ENCODE data around the gene FAM181B.
A peak's percentile ranks its signal among the peaks of the same experiment; 100 is the strongest.

FAM181B gene

DNA sequence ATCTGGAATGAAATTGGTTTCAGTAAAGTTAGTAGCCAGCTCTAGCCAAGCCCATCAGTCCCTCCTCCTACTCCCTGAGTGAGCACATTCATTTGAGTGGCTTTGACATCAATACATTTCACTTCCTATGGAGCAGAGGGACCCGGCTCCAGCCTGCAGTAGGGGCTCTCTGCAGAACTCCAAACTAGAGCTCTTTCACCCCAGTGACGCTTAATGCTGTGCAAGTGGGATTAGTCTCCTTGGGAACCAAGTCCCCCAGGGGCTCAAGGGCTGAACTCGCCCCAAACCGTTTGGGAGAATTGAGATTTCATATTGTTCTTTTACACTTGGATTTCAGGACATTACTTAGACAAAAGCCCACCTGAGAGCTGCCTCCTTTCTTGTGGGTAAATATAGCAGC lies 4.4 kb upstream of the FAM181B start:
- no peak for TF ChIP-seq Cebpa-rat (IDR thresholded peaks at IDR 0.05)
- no peak overlapping the region for H3K9ac ChIP-seq
- no peak overlapping the region for H3K27ac ChIP-seq
- no peaks in the 10 kb centered on the region; a peak in 1 of 20 replicates for H3K4me1 ChIP-seq
- no peak overlapping the region for H3K4me3 ChIP-seq
- no peaks in the 10 kb centered on the region for H4K20me1 ChIP-seq
- no peaks in the 10 kb centered on the region for H3K36me3 ChIP-seq
- no peak overlapping the region for H3K4me2 ChIP-seq
- no peaks in the 10 kb centered on the region for H3K9me3 ChIP-seq (replicated peaks in 1 of 11)
- H3K27me3 ChIP-seq = peaks cover 8 to 20% (median 12%) of the 10 kb centered on the region in 11 experiments

DNA sequence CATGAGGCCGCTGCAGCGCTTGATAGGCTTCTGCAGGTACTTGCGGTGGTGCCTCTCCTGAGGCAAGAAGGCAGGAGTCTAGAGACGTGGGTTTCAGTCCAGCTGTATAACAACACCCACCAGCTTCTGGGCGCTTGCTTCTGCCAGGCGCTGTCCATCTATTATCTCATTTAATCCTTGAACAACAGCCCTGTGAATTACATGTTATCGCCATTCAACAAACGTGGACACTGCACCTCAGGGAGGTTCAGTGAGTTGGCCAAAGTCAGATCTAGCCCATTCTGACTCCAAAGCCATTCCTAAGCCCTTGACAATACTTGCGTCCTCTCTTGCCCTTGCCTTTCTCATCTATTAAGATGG lies 436 bp upstream of the FAM181B start:
- Histone ChIP-seq H3K4me3 (peak overlapping the region in 9 of 10 experiments; percentile 64 to 77 (median 70); a peak in 18 of 20 replicates), H3K27ac (no peak overlapping the region), H3K4me2 (peak overlapping the region; percentile 86 to 99 (median 95)), H3K27me3 (peaks cover 44 to 57% (median 52%) of the 10 kb centered on the region in 11 experiments), H3K36me3 (no peaks in the 10 kb centered on the region), H3K4me1 (peaks cover 0 to 8% (median 5%) of the 10 kb centered on the region in 10 experiments; a peak in 12 of 20 replicates), H3K9me3 (replicated peaks in 1 of 11) (no peaks in the 10 kb centered on the region), H3K9ac (peak overlapping the region in 6 of 11 experiments; percentile 56 to 77 (median 70); a peak in 8 of 22 replicates), H4K20me1 (peaks cover 0 to 9% (median 0%) of the 10 kb centered on the region in 11 experiments; a peak in 2 of 22 replicates)
- no peak for TF ChIP-seq Cebpa-rat (IDR thresholded peaks at IDR 0.05)

DNA sequence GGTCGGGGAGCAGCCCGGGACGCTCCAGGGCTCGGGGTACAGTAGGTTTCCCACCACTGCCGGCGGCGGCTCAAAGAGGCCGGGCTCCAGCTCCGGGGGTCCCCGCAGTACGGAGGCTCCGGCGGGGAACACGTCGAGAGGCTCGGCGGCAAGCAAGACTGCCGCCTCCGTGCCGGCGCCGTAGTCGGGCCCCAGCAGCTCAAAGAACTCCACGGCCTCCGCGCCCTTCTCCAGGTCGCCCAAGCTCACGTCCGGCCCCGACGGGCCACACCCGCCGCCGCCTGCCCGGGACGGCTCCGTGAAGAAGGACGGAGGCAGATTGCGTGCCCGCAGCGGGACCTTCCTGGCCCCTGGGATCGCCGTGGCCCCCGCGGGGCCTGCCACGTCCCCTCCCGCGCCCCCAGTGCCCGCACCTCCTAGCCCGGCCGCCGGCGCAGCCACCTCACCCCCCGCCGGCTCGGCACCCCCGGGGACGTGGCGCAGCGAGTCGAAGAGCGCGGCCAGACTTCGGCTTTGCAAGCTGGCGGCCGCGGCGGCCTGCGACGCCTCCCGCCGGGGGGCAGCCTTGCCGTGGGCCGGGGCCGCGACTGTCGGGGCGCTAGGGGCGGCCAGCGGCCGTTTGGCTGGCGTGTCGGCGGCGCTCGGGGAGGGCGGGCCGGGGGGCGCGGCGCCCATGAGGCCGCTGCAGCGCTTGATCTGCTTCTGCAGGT lies 775 bp downstream of the FAM181B start:
- peak overlapping the region; percentile 64 to 77 (median 71) for H3K4me3 ChIP-seq
- H4K20me1 ChIP-seq = peaks cover 0 to 9% (median 0%) of the 10 kb centered on the region in 11 experiments; a peak in 2 of 22 replicates
- H3K4me2 ChIP-seq = peak overlapping the region; percentile 86 to 99 (median 95)
- peak overlapping the region; percentile 48 to 77 (median 68); a peak in 21 of 22 replicates for H3K9ac ChIP-seq
- H3K4me1 ChIP-seq = peaks cover 0 to 8% (median 5%) of the 10 kb centered on the region in 10 experiments; a peak in 12 of 20 replicates
- no peaks in the 10 kb centered on the region for H3K9me3 ChIP-seq (replicated peaks in 1 of 11)
- peaks cover 44 to 57% (median 52%) of the 10 kb centered on the region in 11 experiments for H3K27me3 ChIP-seq
- TF ChIP-seq Cebpa-rat (IDR thresholded peaks at IDR 0.05) = no peak
- no peak overlapping the region for H3K27ac ChIP-seq
- H3K36me3 ChIP-seq = no peaks in the 10 kb centered on the region

DNA sequence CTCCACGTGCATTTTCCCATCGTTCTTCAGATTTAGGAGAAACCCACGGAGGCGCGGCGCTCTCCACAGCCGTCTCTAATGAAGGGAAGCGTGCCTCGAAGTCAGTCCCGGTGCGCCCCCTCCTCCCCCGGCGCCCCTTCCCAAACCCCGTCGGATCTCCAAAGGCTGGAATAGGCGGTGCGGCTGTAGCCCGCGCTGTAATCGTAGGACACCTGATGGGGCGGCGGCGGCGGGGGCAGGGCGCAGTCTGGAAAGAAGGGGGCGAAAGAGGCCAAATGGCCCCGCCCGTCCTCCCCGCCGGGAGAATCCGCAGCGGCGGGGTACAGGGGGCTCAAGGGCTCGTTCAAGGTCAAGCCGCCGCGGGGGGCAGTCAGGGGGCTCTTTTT lies 1.3 kb downstream of the FAM181B start:
- peak overlapping the region; percentile 86 to 99 (median 95) for H3K4me2 ChIP-seq
- peak overlapping the region in 2 of 11 experiments; percentile 74 to 77; a peak in 4 of 22 replicates for H3K9ac ChIP-seq
- H3K36me3 ChIP-seq = no peaks in the 10 kb centered on the region
- no peak overlapping the region for H3K27ac ChIP-seq
- peak overlapping the region; percentile 64 to 77 (median 71) for H3K4me3 ChIP-seq
- no peaks in the 10 kb centered on the region for H3K9me3 ChIP-seq (replicated peaks in 1 of 11)
- H4K20me1 ChIP-seq = peaks cover 0 to 9% (median 0%) of the 10 kb centered on the region in 11 experiments; a peak in 2 of 22 replicates
- H3K27me3 ChIP-seq = peaks cover 44 to 57% (median 52%) of the 10 kb centered on the region in 11 experiments
- peaks cover 0 to 8% (median 5%) of the 10 kb centered on the region in 10 experiments; a peak in 12 of 20 replicates for H3K4me1 ChIP-seq
- no peak for TF ChIP-seq Cebpa-rat (IDR thresholded peaks at IDR 0.05)

DNA sequence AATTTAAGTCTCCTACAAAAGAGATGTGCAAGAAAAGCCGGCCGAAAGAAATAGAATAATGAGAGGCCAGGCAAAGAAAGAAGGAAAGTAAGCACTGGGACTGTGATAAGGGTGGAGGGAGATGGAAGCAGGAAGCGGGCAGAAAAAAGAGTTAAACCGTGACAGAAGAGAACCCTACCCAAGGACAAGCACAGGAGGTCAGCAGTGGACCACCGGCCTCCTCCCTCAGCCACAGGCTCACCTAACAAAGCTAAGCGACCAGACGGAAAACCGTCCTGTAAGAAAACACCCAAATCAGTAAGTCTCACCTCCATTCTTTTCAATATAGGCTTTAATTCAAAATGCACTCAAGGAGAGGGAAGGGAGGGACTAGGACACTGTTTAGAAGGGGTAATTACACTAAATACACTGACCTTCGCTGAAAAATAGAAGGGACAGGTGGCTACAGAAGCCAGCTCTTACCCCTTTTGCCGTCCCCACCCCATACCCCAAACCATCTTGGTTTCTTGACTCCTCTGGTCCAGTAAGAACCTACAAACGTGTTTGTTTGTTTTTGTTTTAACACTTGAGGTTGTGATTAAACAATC lies 1.9 kb downstream of the FAM181B start:
- H3K36me3 ChIP-seq = no peaks in the 10 kb centered on the region
- TF ChIP-seq Cebpa-rat (IDR thresholded peaks at IDR 0.05) = no peak
- no peak overlapping the region for H3K4me2 ChIP-seq
- peaks cover 44 to 57% (median 52%) of the 10 kb centered on the region in 11 experiments for H3K27me3 ChIP-seq
- no peak overlapping the region for H3K9ac ChIP-seq
- no peak overlapping the region; a peak in 1 of 20 replicates for H3K4me3 ChIP-seq
- peaks cover 0 to 9% (median 0%) of the 10 kb centered on the region in 11 experiments; a peak in 2 of 22 replicates for H4K20me1 ChIP-seq
- no peaks in the 10 kb centered on the region for H3K9me3 ChIP-seq (replicated peaks in 1 of 11)
- peaks cover 0 to 8% (median 5%) of the 10 kb centered on the region in 10 experiments; a peak in 12 of 20 replicates for H3K4me1 ChIP-seq
- H3K27ac ChIP-seq = no peak overlapping the region

DNA sequence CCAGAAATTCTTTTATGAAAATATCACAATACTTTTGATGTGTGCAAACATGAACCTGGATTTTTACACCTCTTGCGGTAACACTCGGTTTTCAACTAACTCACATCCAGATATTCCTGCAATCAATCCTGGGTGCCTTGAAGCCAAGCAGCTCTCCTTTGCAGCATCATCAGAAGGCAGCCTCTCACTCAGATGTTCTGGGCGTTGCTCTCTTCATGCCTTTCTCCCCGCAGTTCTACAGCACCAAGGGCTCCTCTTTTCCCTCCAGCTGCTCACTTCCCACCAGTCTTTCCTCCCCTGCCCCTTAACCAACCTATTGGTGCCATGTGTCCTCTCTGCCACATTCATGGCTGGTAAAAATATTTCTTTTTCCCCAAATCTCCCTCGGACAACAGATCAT lies 2.9 kb downstream of the FAM181B start:
- peaks cover 0 to 9% (median 0%) of the 10 kb centered on the region in 11 experiments; a peak in 2 of 22 replicates for H4K20me1 ChIP-seq
- no peaks in the 10 kb centered on the region for H3K36me3 ChIP-seq
- H3K9me3 ChIP-seq (replicated peaks in 1 of 11) = no peaks in the 10 kb centered on the region
- H3K9ac ChIP-seq = no peak overlapping the region
- no peak overlapping the region for H3K4me2 ChIP-seq
- H3K4me3 ChIP-seq = no peak overlapping the region
- TF ChIP-seq Cebpa-rat (IDR thresholded peaks at IDR 0.05) = no peak
- H3K4me1 ChIP-seq = peaks cover 0 to 8% (median 5%) of the 10 kb centered on the region in 10 experiments; a peak in 12 of 20 replicates
- no peak overlapping the region for H3K27ac ChIP-seq
- H3K27me3 ChIP-seq = peaks cover 44 to 57% (median 52%) of the 10 kb centered on the region in 11 experiments

DNA sequence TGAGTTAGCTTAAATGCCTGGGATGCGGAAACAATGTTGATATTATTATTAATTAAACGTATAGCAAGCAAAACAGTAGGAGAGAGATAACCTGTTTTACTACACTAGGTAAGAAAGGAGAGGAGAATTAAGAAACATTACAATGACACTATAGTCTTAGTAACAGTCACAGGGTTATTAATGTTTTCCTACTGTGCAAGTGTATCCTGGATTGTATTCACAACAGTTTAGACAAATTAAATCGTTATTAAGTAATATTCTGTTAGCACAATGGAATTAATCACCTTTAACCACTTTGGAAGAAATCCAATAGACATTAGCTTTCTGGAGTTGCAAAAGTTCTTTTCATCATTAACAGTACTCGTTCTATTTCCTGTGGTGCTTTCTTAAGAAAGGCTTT lies 3.4 kb downstream of the FAM181B start:
- H3K9ac ChIP-seq = no peak overlapping the region
- H3K4me3 ChIP-seq = no peak overlapping the region
- H3K27ac ChIP-seq = no peak overlapping the region
- no peaks in the 10 kb centered on the region for H3K36me3 ChIP-seq
- peaks cover 44 to 57% (median 52%) of the 10 kb centered on the region in 11 experiments for H3K27me3 ChIP-seq
- no peak for TF ChIP-seq Cebpa-rat (IDR thresholded peaks at IDR 0.05)
- H3K9me3 ChIP-seq (replicated peaks in 1 of 11) = no peaks in the 10 kb centered on the region
- peaks cover 0 to 8% (median 5%) of the 10 kb centered on the region in 10 experiments; a peak in 12 of 20 replicates for H3K4me1 ChIP-seq
- peaks cover 0 to 9% (median 0%) of the 10 kb centered on the region in 11 experiments; a peak in 2 of 22 replicates for H4K20me1 ChIP-seq
- H3K4me2 ChIP-seq = no peak overlapping the region

DNA sequence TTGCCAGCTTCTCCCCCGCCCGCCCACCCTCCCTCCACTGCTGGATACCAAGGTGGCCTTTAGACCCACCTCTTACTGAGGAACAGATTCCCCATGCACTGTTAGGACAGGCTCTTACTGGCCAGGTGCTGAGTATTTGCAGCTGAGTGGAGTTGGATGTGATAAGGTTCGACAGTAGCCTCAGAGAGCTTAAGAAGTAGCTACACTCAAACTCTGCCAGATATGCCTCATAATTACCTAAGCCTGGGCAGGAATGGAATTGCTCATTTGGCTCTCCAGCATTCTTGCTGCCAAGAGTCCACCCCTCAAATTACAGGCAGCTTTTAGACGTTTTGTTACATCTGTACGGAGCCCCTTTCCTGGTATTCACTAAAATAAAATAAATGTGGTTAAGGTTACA lies 9.6 kb downstream of the FAM181B start:
- no peak overlapping the region for H3K4me2 ChIP-seq
- H3K27ac ChIP-seq = no peak overlapping the region
- no peak overlapping the region for H3K4me3 ChIP-seq
- TF ChIP-seq Cebpa-rat (IDR thresholded peaks at IDR 0.05) = no peak
- H3K4me1 ChIP-seq = peaks cover 0 to 7% (median 1%) of the 10 kb centered on the region in 10 experiments; a peak in 4 of 20 replicates
- H3K36me3 ChIP-seq = no peaks in the 10 kb centered on the region
- H3K27me3 ChIP-seq = no peaks in the 10 kb centered on the region; a peak in 2 of 22 replicates
- H3K9me3 ChIP-seq (replicated peaks in 1 of 11) = no peaks in the 10 kb centered on the region
- H4K20me1 ChIP-seq = no peaks in the 10 kb centered on the region
- H3K9ac ChIP-seq = no peak overlapping the region

DNA sequence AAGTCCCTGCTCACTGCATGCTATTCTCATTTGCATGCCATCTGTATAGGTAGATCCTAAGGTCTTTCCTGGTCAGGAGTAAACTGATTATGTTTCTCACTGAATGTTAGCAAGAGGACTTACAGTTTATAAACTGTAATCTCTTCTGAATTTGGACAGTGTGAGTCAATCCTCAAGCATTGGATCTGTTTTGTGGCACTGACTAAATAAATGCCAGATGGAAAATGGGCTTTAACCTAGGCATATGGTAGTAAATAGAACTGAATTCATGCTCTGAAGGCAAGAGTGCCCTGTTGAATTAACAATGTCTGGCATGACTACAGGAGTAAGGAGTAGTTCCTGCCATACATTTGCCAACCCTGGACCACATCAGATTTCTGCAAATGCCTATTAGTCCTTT lies 11.4 kb downstream of the FAM181B start:
- Histone ChIP-seq H3K27ac (no peak overlapping the region), H3K4me3 (no peak overlapping the region), H3K9me3 (replicated peaks in 1 of 11) (no peaks in the 10 kb centered on the region), H3K9ac (no peak overlapping the region), H3K4me2 (no peak overlapping the region), H3K36me3 (no peaks in the 10 kb centered on the region), H3K27me3 (no peaks in the 10 kb centered on the region), H4K20me1 (no peaks in the 10 kb centered on the region), H3K4me1 (peaks cover 0 to 7% (median 1%) of the 10 kb centered on the region in 10 experiments; a peak in 5 of 20 replicates)
- TF ChIP-seq Cebpa-rat (IDR thresholded peaks at IDR 0.05) = no peak

All from BLaER1 treated with 17β-estradiol and CSF1 and Interleukin-3, amounts not matched to agents 10 nM and 100 nM (cell line).